ENCODE data around the gene NUDCD2. TPM values are rescaled to one million over a fixed set of nuclear protein-coding genes. Genes with fewer than 3 reads are reported as not detected.

Gene NUDCD2
- total and polyA plus RNA-seq, 9 of the 15 experiments (the other 6 are each of a cell fraction or from before 2014, with no cell fraction given): 14.6 to 76.9 (median 32.5) TPM

- TF ChIP-seq TFAP4 (CRISPR knock-in tag; IDR thresholded peaks at IDR 0.05; ENCODE audit: borderline replicate concordance) (0 out of 2 replicates have a peak, but pooled peaks have one; percentile 15), SUPT5H (IDR thresholded peaks at IDR 0.05) (peak; percentile 54), FOXO4 (CRISPR knock-in tag; IDR thresholded peaks at IDR 0.05) (no peak), LCOR (CRISPR knock-in tag; IDR thresholded peaks at IDR 0.05) (no peak), ZNF134 (CRISPR knock-in tag; conservative IDR thresholded peaks at IDR 0.05) (no peak), ZNF395 (CRISPR knock-in tag; IDR thresholded peaks at IDR 0.05) (no peak), DPF2 (IDR thresholded peaks at IDR 0.05) (no peak), PML (IDR thresholded peaks at IDR 0.05; ENCODE audit: low read length) (peak; percentile 61; the same call in 1 of the 2 replicates), ATF7 (IDR thresholded peaks at IDR 0.05) (peak; percentile 24; the same call in 1 of the 2 replicates), ELF4 (CRISPR knock-in tag; IDR thresholded peaks at IDR 0.05) (no peak), RBBP5 (IDR thresholded peaks at IDR 0.05; ENCODE audit: borderline replicate concordance, insufficient read depth, low read length, poor library complexity, severe bottlenecking) (no peak), SOX6 (IDR thresholded peaks at IDR 0.05) (peak; percentile 58; the same call in 1 of the 2 replicates), SIN3A (IDR thresholded peaks at IDR 0.05; ENCODE audit: borderline replicate concordance in 2 of 2, control insufficient read depth in 1 of 2, low read depth in 2 of 2, low read length in 2 of 2) (peak in 1 of 2 experiments; percentile 52; a peak in 1 of 4 replicates), EP400 (IDR thresholded peaks at IDR 0.05) (peak; percentile 66), KDM1A (IDR thresholded peaks at IDR 0.05) (0 out of 4 replicates have a peak, but pooled peaks of 1 of the 2 experiments have one; percentile 32), ARID3A (IDR thresholded peaks at IDR 0.05; ENCODE audit: borderline replicate concordance, low read depth, low read length) (peak; percentile 82), XRCC5 (IDR thresholded peaks at IDR 0.05; ENCODE audit: low read depth, low read length) (no peak), ZKSCAN3 (CRISPR knock-in tag; IDR thresholded peaks at IDR 0.05) (no peak), ZBTB8A (IDR thresholded peaks at IDR 0.05; ENCODE audit: partially characterized antibody) (no peak), MXD1 (CRISPR knock-in tag; IDR thresholded peaks at IDR 0.05; ENCODE audit: borderline replicate concordance, poor library complexity, severe bottlenecking) (no peak), RBFOX2 (IDR thresholded peaks at IDR 0.05; ENCODE audit: low read depth, low read length) (peak; percentile 34)
These were observed 43.5 kb upstream of the NUDCD2 start (continued) for GRCh38 chr5:163503106-163504078.

Measured in K562 (cell line).